Thyroid gland (tissue), 4 donors: ENCODE results near the gene PAX4.

Source experiments
- CTCF ChIP-seq, 6 experiments: fragments of 200-600 bp in 3 of 6; fragments of 450-650 bp in 3 of 6; sonication (generic) in 3 of 6; IDR thresholded peaks; one replicate each; pipeline ENCODE4 v1.5.1; 2016 to 2019; ENCODE audit warnings: antibody characterized with exemption in 6 of 6, mild to moderate bottlenecking in 2 of 6, inconsistent platforms in 1 of 6, moderate library complexity in 1 of 6
- POLR2A ChIP-seq, 2 donors: fragments of 450-650 bp; IDR thresholded peaks; one replicate each; pipeline ENCODE4 v1.6.1; 2017; ENCODE audit warnings: antibody characterized with exemption in 2 of 2, mild to moderate bottlenecking in 2 of 2, moderate library complexity in 1 of 2

- TF ChIP-seq CTCF (IDR thresholded peaks at IDR 0.05) (no peak), POLR2A (IDR thresholded peaks at IDR 0.05) (no peak)
Measured at GRCh38 chr7:127638197-127638596, 20.3 kb upstream of the PAX4 start.
